Measurements from ENCODE around the gene CTAGE9. TPM values are rescaled to one million over a fixed set of nuclear protein-coding genes. Genes with fewer than 3 reads are reported as not detected.

CTAGE9 gene
- total and polyA plus RNA-seq, 2 donors, result 0.02 TPM; not detected in 1

GRCh38 chr6:131747821-131748353 lies 37.1 kb upstream of the CTAGE9 start:
- Histone ChIP-seq H3K36me3 (ENCODE audit: control insufficient read depth in 2 of 2, insufficient read depth in 2 of 2, low read length in 1 of 2) (no peaks in the 10 kb centered on the region), H3K9me3 (ENCODE audit: control insufficient read depth in 2 of 2, insufficient read depth in 1 of 2, low read length in 1 of 2) (no peaks in the 10 kb centered on the region), H3K4me1 (ENCODE audit: control insufficient read depth in 2 of 2, insufficient read depth in 2 of 2, low read length in 2 of 2) (no peaks in the 10 kb centered on the region), H3K27me3 (ENCODE audit: control insufficient read depth in 2 of 2, insufficient read depth in 1 of 2, low read length in 1 of 2) (no peaks in the 10 kb centered on the region), H3K4me3 (ENCODE audit: low read length in 2 of 2) (no peak overlapping the region), H3K27ac (ENCODE audit: low read depth in 1 of 2, low read length in 1 of 2) (no peak overlapping the region)
- no peak for DNase-seq (ENCODE audit: low read depth in 6 of 9, low spot score in 9 of 9)
- 93% methylated on average over 7 of the region's 7 CpGs for WGBS

- H3K9me3 ChIP-seq (ENCODE audit: control insufficient read depth in 2 of 2, insufficient read depth in 1 of 2, low read length in 1 of 2), result no peaks in the 10 kb centered on the region
- WGBS, result 96% methylated on average over 5 of the region's 5 CpGs
- no peak for DNase-seq (ENCODE audit: low read depth in 6 of 9, low spot score in 9 of 9)
- H3K4me1 ChIP-seq (ENCODE audit: control insufficient read depth in 2 of 2, insufficient read depth in 2 of 2, low read length in 2 of 2), result no peaks in the 10 kb centered on the region
- H3K27me3 ChIP-seq (ENCODE audit: control insufficient read depth in 2 of 2, insufficient read depth in 1 of 2, low read length in 1 of 2), result no peaks in the 10 kb centered on the region
- no peak overlapping the region for H3K4me3 ChIP-seq (ENCODE audit: low read length in 2 of 2)
- H3K27ac ChIP-seq (ENCODE audit: low read depth in 1 of 2, low read length in 1 of 2), result no peak overlapping the region
- H3K36me3 ChIP-seq (ENCODE audit: control insufficient read depth in 2 of 2, insufficient read depth in 2 of 2, low read length in 1 of 2), result no peaks in the 10 kb centered on the region
Observed at GRCh38 chr6:131745476-131745875, 34.7 kb upstream of the CTAGE9 start.

GRCh38 chr6:131744432-131745287 lies 33.8 kb upstream of the CTAGE9 start:
- DNase-seq (ENCODE audit: low read depth in 6 of 9, low spot score in 9 of 9), result no peak
- no peaks in the 10 kb centered on the region for H3K9me3 ChIP-seq (ENCODE audit: control insufficient read depth in 2 of 2, insufficient read depth in 1 of 2, low read length in 1 of 2)
- no peaks in the 10 kb centered on the region for H3K27me3 ChIP-seq (ENCODE audit: control insufficient read depth in 2 of 2, insufficient read depth in 1 of 2, low read length in 1 of 2)
- H3K36me3 ChIP-seq (ENCODE audit: control insufficient read depth in 2 of 2, insufficient read depth in 2 of 2, low read length in 1 of 2), result no peaks in the 10 kb centered on the region
- WGBS, result 53% methylated on average over 6 of the region's 6 CpGs
- H3K4me1 ChIP-seq (ENCODE audit: control insufficient read depth in 2 of 2, insufficient read depth in 2 of 2, low read length in 2 of 2), result no peaks in the 10 kb centered on the region
- H3K4me3 ChIP-seq (ENCODE audit: low read length in 2 of 2), result no peak overlapping the region
- no peak overlapping the region for H3K27ac ChIP-seq (ENCODE audit: low read depth in 1 of 2, low read length in 1 of 2)

GRCh38 chr6:131741688-131742393 lies 31.0 kb upstream of the CTAGE9 start:
- no peak overlapping the region for H3K27ac ChIP-seq (ENCODE audit: low read depth in 1 of 2, low read length in 1 of 2)
- 12% methylated on average over 3 of the region's 3 CpGs for WGBS
- no peaks in the 10 kb centered on the region for H3K9me3 ChIP-seq (ENCODE audit: control insufficient read depth in 2 of 2, insufficient read depth in 1 of 2, low read length in 1 of 2)
- no peak for DNase-seq (ENCODE audit: low read depth in 6 of 9, low spot score in 9 of 9)
- no peaks in the 10 kb centered on the region for H3K4me1 ChIP-seq (ENCODE audit: control insufficient read depth in 2 of 2, insufficient read depth in 2 of 2, low read length in 2 of 2)
- H3K4me3 ChIP-seq (ENCODE audit: low read length in 2 of 2), result no peak overlapping the region
- no peaks in the 10 kb centered on the region for H3K36me3 ChIP-seq (ENCODE audit: control insufficient read depth in 2 of 2, insufficient read depth in 2 of 2, low read length in 1 of 2)
- H3K27me3 ChIP-seq (ENCODE audit: control insufficient read depth in 2 of 2, insufficient read depth in 1 of 2, low read length in 1 of 2), result no peaks in the 10 kb centered on the region

GRCh38 chr6:131740161-131740560 lies 29.3 kb upstream of the CTAGE9 start:
- no peak for DNase-seq (ENCODE audit: low read depth in 6 of 9, low spot score in 9 of 9)
- H3K36me3 ChIP-seq (ENCODE audit: control insufficient read depth in 2 of 2, insufficient read depth in 2 of 2, low read length in 1 of 2), result no peaks in the 10 kb centered on the region
- H3K27ac ChIP-seq (ENCODE audit: low read depth in 1 of 2, low read length in 1 of 2), result no peak overlapping the region
- H3K4me3 ChIP-seq (ENCODE audit: low read length in 2 of 2), result no peak overlapping the region
- H3K27me3 ChIP-seq (ENCODE audit: control insufficient read depth in 2 of 2, insufficient read depth in 1 of 2, low read length in 1 of 2), result no peaks in the 10 kb centered on the region
- WGBS, result 94% methylated on average over 4 of the region's 4 CpGs
- H3K4me1 ChIP-seq (ENCODE audit: control insufficient read depth in 2 of 2, insufficient read depth in 2 of 2, low read length in 2 of 2), result no peaks in the 10 kb centered on the region
- no peaks in the 10 kb centered on the region for H3K9me3 ChIP-seq (ENCODE audit: control insufficient read depth in 2 of 2, insufficient read depth in 1 of 2, low read length in 1 of 2)

- H3K27me3 ChIP-seq (ENCODE audit: control insufficient read depth in 2 of 2, insufficient read depth in 1 of 2, low read length in 1 of 2), result no peaks in the 10 kb centered on the region
- H3K4me1 ChIP-seq (ENCODE audit: control insufficient read depth in 2 of 2, insufficient read depth in 2 of 2, low read length in 2 of 2), result no peaks in the 10 kb centered on the region
- no peak overlapping the region for H3K4me3 ChIP-seq (ENCODE audit: low read length in 2 of 2)
- H3K27ac ChIP-seq (ENCODE audit: low read depth in 1 of 2, low read length in 1 of 2), result no peak overlapping the region
- H3K36me3 ChIP-seq (ENCODE audit: control insufficient read depth in 2 of 2, insufficient read depth in 2 of 2, low read length in 1 of 2), result no peaks in the 10 kb centered on the region
- DNase-seq (ENCODE audit: low read depth in 6 of 9, low spot score in 9 of 9), result no peak
- no peaks in the 10 kb centered on the region for H3K9me3 ChIP-seq (ENCODE audit: control insufficient read depth in 2 of 2, insufficient read depth in 1 of 2, low read length in 1 of 2)
- 94% methylated on average over 5 of the region's 5 CpGs for WGBS
Observed at GRCh38 chr6:131739136-131739535, 28.3 kb upstream of the CTAGE9 start.

GRCh38 chr6:131736811-131737210 lies 26.0 kb upstream of the CTAGE9 start:
- Histone ChIP-seq H3K27me3 (ENCODE audit: control insufficient read depth in 2 of 2, insufficient read depth in 1 of 2, low read length in 1 of 2) (no peaks in the 10 kb centered on the region), H3K4me1 (ENCODE audit: control insufficient read depth in 2 of 2, insufficient read depth in 2 of 2, low read length in 2 of 2) (no peaks in the 10 kb centered on the region), H3K36me3 (ENCODE audit: control insufficient read depth in 2 of 2, insufficient read depth in 2 of 2, low read length in 1 of 2) (no peaks in the 10 kb centered on the region), H3K27ac (ENCODE audit: low read depth in 1 of 2, low read length in 1 of 2) (no peak overlapping the region), H3K4me3 (ENCODE audit: low read length in 2 of 2) (no peak overlapping the region), H3K9me3 (ENCODE audit: control insufficient read depth in 2 of 2, insufficient read depth in 1 of 2, low read length in 1 of 2) (no peaks in the 10 kb centered on the region)
- WGBS, result 96% methylated on average over 1 of the region's 1 CpG
- no peak for DNase-seq (ENCODE audit: low read depth in 6 of 9, low spot score in 9 of 9)

GRCh38 chr6:131736003-131736596 lies 25.3 kb upstream of the CTAGE9 start:
- Histone ChIP-seq H3K27ac (ENCODE audit: low read depth in 1 of 2, low read length in 1 of 2) (no peak overlapping the region), H3K4me3 (ENCODE audit: low read length in 2 of 2) (no peak overlapping the region), H3K27me3 (ENCODE audit: control insufficient read depth in 2 of 2, insufficient read depth in 1 of 2, low read length in 1 of 2) (no peaks in the 10 kb centered on the region), H3K4me1 (ENCODE audit: control insufficient read depth in 2 of 2, insufficient read depth in 2 of 2, low read length in 2 of 2) (no peaks in the 10 kb centered on the region), H3K36me3 (ENCODE audit: control insufficient read depth in 2 of 2, insufficient read depth in 2 of 2, low read length in 1 of 2) (no peaks in the 10 kb centered on the region), H3K9me3 (ENCODE audit: control insufficient read depth in 2 of 2, insufficient read depth in 1 of 2, low read length in 1 of 2) (no peaks in the 10 kb centered on the region)
- WGBS, result 86% methylated on average over 9 of the region's 9 CpGs
- DNase-seq (ENCODE audit: low read depth in 6 of 9, low spot score in 9 of 9), result no peak
